Hepatocyte (in vitro differentiated cells): ENCODE measurements around the gene GLRA3. TPM values are rescaled to one million over a fixed set of nuclear protein-coding genes. Genes with fewer than 3 reads are reported as not detected.

Experiments
- DNase-seq: peaks from one replicate; pipeline ENCODE4 v3.0.0-alpha.2; 2016; ENCODE audit warnings: low spot score
- H2AFZ ChIP-seq: fragments of 200-600 bp; sonication (generic); 2 replicates; pipeline ENCODE4 v1.6.0; 2016; ENCODE audit warnings: antibody characterized with exemption, mild to moderate bottlenecking
- H3K27ac ChIP-seq: fragments of 200-600 bp; sonication (generic); 2 replicates; pipeline ENCODE4 v1.5.1; 2016; ENCODE audit warnings: mild to moderate bottlenecking
- H3K27me3 ChIP-seq: fragments of 200-600 bp; sonication (generic); 2 replicates; pipeline ENCODE4 v1.6.1; 2016
- H3K36me3 ChIP-seq: fragments of 200-600 bp; sonication (generic); replicated peaks from 2 replicates; pipeline ENCODE4 v1.5.1; 2016; ENCODE audit warnings: low read depth; ENCODE audit not compliant: insufficient read depth
- H3K4me1 ChIP-seq: fragments of 200-600 bp; sonication (generic); 2 replicates; pipeline ENCODE4 v1.5.1; 2016; ENCODE audit warnings: mild to moderate bottlenecking, moderate library complexity; ENCODE audit not compliant: insufficient read depth
- H3K4me2 ChIP-seq: fragments of 200-600 bp; sonication (generic); 2 replicates; pipeline ENCODE4 v1.6.0; 2016
- H3K4me3 ChIP-seq: fragments of 200-600 bp; sonication (generic); 2 replicates; pipeline ENCODE4 v1.5.1; 2016; ENCODE audit warnings: mild to moderate bottlenecking
- H3K79me2 ChIP-seq: fragments of 200-600 bp; sonication (generic); 2 replicates; pipeline ENCODE4 v1.6.0; 2017; ENCODE audit warnings: mild to moderate bottlenecking
- H3K9me2 ChIP-seq: fragments of 200-600 bp; sonication (generic); replicated peaks from 2 replicates; pipeline ENCODE4 v1.6.0; 2017; ENCODE audit warnings: mild to moderate bottlenecking; ENCODE audit not compliant: insufficient read depth
- H3K9me3 ChIP-seq: fragments of 200-600 bp; sonication (generic); 2 replicates; pipeline ENCODE4 v1.5.1; 2016; ENCODE audit warnings: low read depth, mild to moderate bottlenecking
- H4K20me1 ChIP-seq: fragments of 200-600 bp; sonication (generic); 2 replicates; pipeline ENCODE4 v1.6.0; 2016; ENCODE audit warnings: mild to moderate bottlenecking; ENCODE audit not compliant: insufficient read depth, poor library complexity, severe bottlenecking
- EZH2 ChIP-seq: fragments of 200-600 bp; sonication (generic); IDR thresholded peaks from 2 replicates; pipeline ENCODE4 v1.6.1; 2016; ENCODE audit warnings: antibody characterized with exemption, mild to moderate bottlenecking, borderline replicate concordance
- EZH2phosphoT487 ChIP-seq: fragments of 200-600 bp; sonication (generic); IDR thresholded peaks from one replicate; pipeline ENCODE4 v1.6.1; 2018; ENCODE audit warnings: antibody characterized with exemption, mild to moderate bottlenecking, low read depth, moderate library complexity; ENCODE audit not compliant: unreplicated experiment, severe bottlenecking
- WGBS: methylation state at CpG from one replicate; pipeline ENCODE4 v1.1.6; 2016; ENCODE audit warnings: low lambda C conversion rate; ENCODE audit errors: missing lambda C conversion rate; 5-methylcytosine and 5-hydroxymethylcytosine counted together
- polyA plus RNA-seq: library from polyadenylated mRNA; unstranded; fragments of >200 nt; fragmentation: Nextera tagmentation; extraction: Ambion mirVana; gene quantifications from 2 replicates; pipeline ENCODE4 v1.2.1, GENCODE V29; 2016
- total RNA-seq: library from RNA; depleted of rRNA; stranded (reverse); fragments of >200 nt; gene quantifications from 2 replicates; pipeline ENCODE4 v1.2.3, GENCODE V29; 2014
- TF ChIP-seq, protein P1 (sequence below): fragments of 200-600 bp; sonication (generic); IDR thresholded peaks from 2 replicates; pipeline ENCODE4 v1.5.1; 2016; ENCODE audit warnings: antibody characterized with exemption, mild to moderate bottlenecking; ENCODE audit not compliant: poor library complexity

Gene GLRA3
- total and polyA plus RNA-seq, 2 experiments from 2014 or later: 0.10 TPM; not detected in 1

GRCh38 chr4:174834477-174834876 lies 5.4 kb upstream of the GLRA3 start:
- H3K27me3 ChIP-seq: no peaks in the 10 kb centered on the region
- no peak for TF ChIP-seq EZH2
- TF ChIP-seq, protein P1, sequence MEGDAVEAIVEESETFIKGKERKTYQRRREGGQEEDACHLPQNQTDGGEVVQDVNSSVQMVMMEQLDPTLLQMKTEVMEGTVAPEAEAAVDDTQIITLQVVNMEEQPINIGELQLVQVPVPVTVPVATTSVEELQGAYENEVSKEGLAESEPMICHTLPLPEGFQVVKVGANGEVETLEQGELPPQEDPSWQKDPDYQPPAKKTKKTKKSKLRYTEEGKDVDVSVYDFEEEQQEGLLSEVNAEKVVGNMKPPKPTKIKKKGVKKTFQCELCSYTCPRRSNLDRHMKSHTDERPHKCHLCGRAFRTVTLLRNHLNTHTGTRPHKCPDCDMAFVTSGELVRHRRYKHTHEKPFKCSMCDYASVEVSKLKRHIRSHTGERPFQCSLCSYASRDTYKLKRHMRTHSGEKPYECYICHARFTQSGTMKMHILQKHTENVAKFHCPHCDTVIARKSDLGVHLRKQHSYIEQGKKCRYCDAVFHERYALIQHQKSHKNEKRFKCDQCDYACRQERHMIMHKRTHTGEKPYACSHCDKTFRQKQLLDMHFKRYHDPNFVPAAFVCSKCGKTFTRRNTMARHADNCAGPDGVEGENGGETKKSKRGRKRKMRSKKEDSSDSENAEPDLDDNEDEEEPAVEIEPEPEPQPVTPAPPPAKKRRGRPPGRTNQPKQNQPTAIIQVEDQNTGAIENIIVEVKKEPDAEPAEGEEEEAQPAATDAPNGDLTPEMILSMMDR: no peak
- no peak for TF ChIP-seq EZH2phosphoT487
- WGBS: 93% methylated on average over 2 of the region's 2 CpGs
- H2AFZ ChIP-seq: no peak overlapping the region
- H3K36me3 ChIP-seq: no peaks in the 10 kb centered on the region
- no peak for DNase-seq
- no peaks in the 10 kb centered on the region for H3K9me2 ChIP-seq
- no peak overlapping the region for H3K4me3 ChIP-seq
- H3K4me1 ChIP-seq: no peaks in the 10 kb centered on the region
- H3K9me3 ChIP-seq: no peaks in the 10 kb centered on the region
- no peaks in the 10 kb centered on the region for H3K79me2 ChIP-seq
- no peaks in the 10 kb centered on the region for H4K20me1 ChIP-seq
- H3K4me2 ChIP-seq: no peak overlapping the region
- H3K27ac ChIP-seq: no peak overlapping the region

GRCh38 chr4:174826660-174827059 lies 2.4 kb downstream of the GLRA3 start:
- Histone ChIP-seq H3K9me3 (no peaks in the 10 kb centered on the region), H4K20me1 (no peaks in the 10 kb centered on the region), H3K79me2 (no peaks in the 10 kb centered on the region), H3K4me3 (no peak overlapping the region), H3K27ac (no peak overlapping the region), H3K36me3 (no peaks in the 10 kb centered on the region), H3K4me1 (peaks cover 5% of the 10 kb centered on the region), H3K4me2 (no peak overlapping the region), H2AFZ (no peak overlapping the region), H3K27me3 (no peaks in the 10 kb centered on the region), H3K9me2 (no peaks in the 10 kb centered on the region)
- DNase-seq: no peak
- no peak for TF ChIP-seq EZH2phosphoT487
- TF ChIP-seq EZH2: no peak
- TF ChIP-seq, protein P1: no peak

- H2AFZ ChIP-seq: no peak overlapping the region
- no peaks in the 10 kb centered on the region for H3K27me3 ChIP-seq
- no peaks in the 10 kb centered on the region for H3K9me2 ChIP-seq
- no peak overlapping the region for H3K4me3 ChIP-seq
- H4K20me1 ChIP-seq: no peaks in the 10 kb centered on the region
- H3K27ac ChIP-seq: no peak overlapping the region
- TF ChIP-seq, protein P1: no peak
- TF ChIP-seq EZH2phosphoT487 (no peak), EZH2 (no peak)
- no peaks in the 10 kb centered on the region for H3K36me3 ChIP-seq
- no peaks in the 10 kb centered on the region for H3K79me2 ChIP-seq
- no peaks in the 10 kb centered on the region for H3K9me3 ChIP-seq
- no peaks in the 10 kb centered on the region for H3K4me1 ChIP-seq
- no peak overlapping the region for H3K4me2 ChIP-seq
- 96% methylated on average over 3 of the region's 3 CpGs for WGBS
- no peak for DNase-seq
Observed at GRCh38 chr4:174815282-174815681, 13.8 kb downstream of the GLRA3 start.

- no peak overlapping the region for H3K27ac ChIP-seq
- H3K4me1 ChIP-seq: no peaks in the 10 kb centered on the region
- no peak overlapping the region for H3K4me2 ChIP-seq
- H3K79me2 ChIP-seq: no peaks in the 10 kb centered on the region
- no peak for DNase-seq
- H3K9me2 ChIP-seq: no peaks in the 10 kb centered on the region
- H3K9me3 ChIP-seq: no peaks in the 10 kb centered on the region
- H2AFZ ChIP-seq: no peak overlapping the region
- no peaks in the 10 kb centered on the region for H3K36me3 ChIP-seq
- no peak for TF ChIP-seq EZH2phosphoT487
- H3K4me3 ChIP-seq: no peak overlapping the region
- no peaks in the 10 kb centered on the region for H3K27me3 ChIP-seq
- 79% methylated on average over 2 of the region's 2 CpGs for WGBS
- H4K20me1 ChIP-seq: no peaks in the 10 kb centered on the region
Observed at GRCh38 chr4:174813292-174813691, 15.8 kb downstream of the GLRA3 start.
